Hematopoietic multipotent progenitor cell treated with erythropoietin and hydrocortisone succinate and interleukin-3 and kit ligand, for 15 days (in vitro differentiated cells): ENCODE results near the gene NAXE.
"Not testable (repeated sequence)": the region's sequence is repeated elsewhere in the genome, so short reads cannot be mapped to it uniquely, and the experiment has no call there.

ENCODE experiments used
- DNase-seq: peaks from one replicate; pipeline ENCODE4 v3.0.0-alpha.2; 2015; ENCODE audit warnings: low spot score

NAXE gene

DNA sequence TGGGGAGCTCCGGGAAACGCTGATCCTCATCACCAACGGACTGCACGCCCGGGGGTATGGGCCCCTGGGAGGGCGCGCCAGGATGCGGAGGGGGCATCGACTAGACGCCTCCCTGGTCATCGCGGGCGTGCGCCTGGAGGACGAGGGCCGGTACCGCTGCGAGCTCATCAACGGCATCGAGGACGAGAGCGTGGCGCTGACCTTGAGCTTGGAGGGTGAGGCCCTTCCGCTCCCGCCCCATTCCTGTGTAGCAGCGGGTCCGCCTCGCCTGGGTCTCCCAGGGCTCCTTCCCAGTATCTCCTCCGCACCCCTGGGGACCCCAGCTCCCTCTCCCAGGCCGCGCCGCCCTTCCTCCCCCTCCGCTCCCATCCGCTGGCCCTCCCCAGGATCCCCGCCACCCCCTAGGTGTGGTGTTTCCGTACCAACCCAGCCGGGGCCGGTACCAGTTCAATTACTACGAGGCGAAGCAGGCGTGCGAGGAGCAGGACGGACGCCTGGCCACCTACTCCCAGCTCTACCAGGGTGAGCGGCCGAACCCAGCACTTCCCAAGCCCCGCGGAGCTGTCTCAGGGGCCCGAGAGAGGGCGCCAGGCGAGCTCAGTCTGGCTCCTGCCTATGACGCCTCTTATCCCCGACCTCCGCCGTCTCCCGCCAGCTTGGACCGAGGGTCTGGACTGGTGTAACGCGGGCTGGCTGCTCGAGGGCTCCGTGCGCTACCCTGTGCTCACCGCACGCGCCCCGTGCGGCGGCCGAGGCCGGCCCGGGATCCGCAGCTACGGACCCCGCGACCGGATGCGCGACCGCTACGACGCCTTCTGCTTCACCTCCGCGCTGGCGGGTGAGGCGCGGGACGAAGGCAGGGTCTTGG is 32.6 kb downstream of the NAXE start:
- no peak for DNase-seq

DNA sequence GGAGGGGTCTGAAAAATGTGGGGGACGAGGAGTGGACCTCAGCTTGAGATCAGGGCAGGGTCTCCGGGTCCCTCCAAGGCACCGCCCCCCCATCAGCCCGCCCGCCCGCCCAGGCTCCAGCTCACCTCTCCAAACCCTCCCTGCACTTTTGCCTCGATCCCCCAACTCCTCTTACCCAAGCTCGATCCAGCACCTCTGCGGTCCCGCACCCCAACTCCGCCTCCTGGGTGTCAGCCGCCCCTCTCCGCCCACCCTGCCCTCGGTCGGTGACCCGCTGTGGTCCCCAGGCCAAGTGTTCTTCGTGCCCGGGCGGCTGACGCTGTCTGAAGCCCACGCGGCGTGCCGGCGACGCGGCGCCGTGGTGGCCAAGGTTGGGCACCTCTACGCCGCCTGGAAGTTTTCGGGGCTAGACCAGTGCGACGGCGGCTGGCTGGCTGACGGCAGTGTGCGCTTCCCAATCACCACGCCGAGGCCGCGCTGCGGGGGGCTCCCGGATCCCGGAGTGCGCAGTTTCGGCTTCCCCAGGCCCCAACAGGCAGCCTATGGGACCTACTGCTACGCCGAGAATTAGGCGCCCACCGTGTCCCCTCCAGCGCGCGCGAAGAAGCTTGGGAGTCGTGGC is 33.3 kb downstream of the NAXE start:
- no peak for DNase-seq

DNA sequence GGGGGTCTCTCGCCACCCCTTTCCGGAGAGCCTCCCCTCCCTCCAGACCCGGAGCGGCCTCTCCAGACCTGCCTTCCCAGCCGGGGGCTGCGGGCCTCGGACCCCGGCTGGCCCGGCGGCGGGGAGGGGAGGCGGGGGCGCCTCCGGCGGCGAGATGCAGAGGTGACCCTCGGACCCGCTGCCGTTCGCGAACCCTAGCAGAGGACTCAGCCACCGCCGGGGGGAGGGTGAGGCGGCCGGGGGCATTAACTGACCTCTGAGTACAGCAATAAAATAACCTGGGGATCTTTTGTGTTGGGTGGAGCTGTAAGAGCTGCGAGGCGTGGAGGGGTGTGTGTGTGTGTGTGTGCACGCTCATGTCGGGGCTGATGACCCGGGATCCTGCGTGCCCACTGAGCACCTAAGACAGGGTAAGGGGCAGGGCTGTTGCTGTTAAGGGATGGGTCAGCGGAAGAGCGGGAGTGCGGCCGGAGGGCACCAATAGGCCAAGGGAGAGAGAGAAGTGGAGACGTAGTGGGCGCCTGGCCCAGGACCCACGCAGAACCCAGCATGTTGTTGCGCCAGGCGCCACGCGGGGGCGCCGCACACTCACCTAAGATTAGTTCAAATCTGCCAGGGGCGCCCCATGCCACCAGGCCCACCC is 34.0 kb downstream of the NAXE start:
- peak; percentile 49 for DNase-seq

DNA sequence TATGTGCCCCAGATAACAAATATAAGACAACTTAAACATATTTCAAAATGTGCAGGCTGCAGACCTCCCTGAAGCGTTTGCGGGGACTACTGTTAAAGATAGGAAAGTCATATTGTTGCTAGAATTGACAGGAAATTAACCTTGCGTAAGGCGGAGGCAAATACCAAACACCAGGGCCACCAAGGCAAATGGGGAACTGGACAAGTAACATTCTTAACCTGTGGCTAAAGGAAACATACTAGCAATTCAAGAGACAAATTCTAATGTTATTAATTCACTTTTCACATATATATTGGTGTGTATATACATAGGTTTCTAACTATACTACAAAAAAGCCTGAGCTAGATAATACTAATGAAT is 34.5 kb downstream of the NAXE start:
- DNase-seq: no peak

GRCh38 chr1:156627313-156627880 is 35.8 kb downstream of the NAXE start:
- DNase-seq: peak; percentile 47

GRCh38 chr1:156629823-156630449 is 38.4 kb downstream of the NAXE start:
- DNase-seq: no peak

GRCh38 chr1:156631152-156631551 is 39.6 kb downstream of the NAXE start:
- DNase-seq: not testable (repeated sequence)

- DNase-seq: no peak
These were observed 40.8 kb downstream of the NAXE start for GRCh38 chr1:156632355-156632754.

GRCh38 chr1:156638189-156638985 is 46.8 kb downstream of the NAXE start:
- no peak for DNase-seq

- DNase-seq: no peak
These were observed 48.1 kb downstream of the NAXE start for GRCh38 chr1:156639601-156640101.

GRCh38 chr1:156640842-156641706 is 49.5 kb downstream of the NAXE start:
- no peak for DNase-seq

- no peak for DNase-seq
These were observed 50.2 kb downstream of the NAXE start, which contains the start of gene BCAN for GRCh38 chr1:156641761-156642264. Gene BCAN (plus strand): TSS chr1:156642117. CDS start chr1:156646055, 3,938 bp downstream.

DNA sequence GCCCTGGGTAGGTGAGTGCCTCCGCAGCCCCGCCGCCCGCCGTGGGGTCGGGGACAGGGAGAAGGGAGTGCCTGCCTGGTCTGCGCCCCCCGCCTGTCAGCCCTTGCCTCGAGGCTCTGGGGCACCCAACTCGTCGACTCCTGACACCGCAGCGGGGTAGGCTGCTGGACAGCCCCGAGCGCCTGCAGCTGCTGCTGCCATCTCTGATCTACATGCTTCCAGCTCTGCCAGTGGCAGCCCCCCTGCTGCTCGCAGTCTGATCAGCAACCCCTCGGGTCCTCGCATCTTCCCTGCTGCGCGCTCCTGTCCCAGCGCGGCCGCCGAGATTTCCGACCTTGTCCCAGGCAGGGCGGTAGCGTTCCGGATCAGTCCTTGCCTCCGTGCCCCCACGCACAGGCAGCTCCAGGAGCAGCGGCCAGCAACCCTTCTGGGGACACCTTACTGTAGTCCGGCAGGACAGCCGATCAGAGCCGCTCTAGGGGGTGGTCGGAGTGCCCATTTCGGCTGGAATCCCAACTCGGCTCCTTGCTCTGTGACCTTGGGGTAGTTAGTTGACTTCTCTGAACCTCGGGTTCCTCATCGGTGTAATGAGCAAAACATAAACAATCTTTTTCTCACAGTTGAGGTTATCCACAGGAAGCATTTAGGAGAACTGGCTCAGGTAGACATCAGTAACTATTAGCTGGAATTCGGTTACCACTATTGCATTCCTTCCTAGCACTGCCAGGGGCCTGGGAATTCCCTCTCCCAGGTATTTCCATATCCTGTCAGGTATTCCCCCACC is 50.9 kb downstream of the NAXE start:
- DNase-seq: no peak

GRCh38 chr1:156643049-156643777 is 51.6 kb downstream of the NAXE start:
- DNase-seq: no peak

- DNase-seq: no peak
These were observed 52.2 kb downstream of the NAXE start for GRCh38 chr1:156643778-156644092.
